Measurements from ENCODE around the gene NRIP1. TPM values are rescaled to one million over a fixed set of nuclear protein-coding genes. Genes with fewer than 3 reads are reported as not detected.

The NRIP1 gene
- polyA plus RNA-seq, 1 donor (not counting 4 experiments of a cell fraction or from before 2014, with no cell fraction given), result 25.5 TPM

DNA sequence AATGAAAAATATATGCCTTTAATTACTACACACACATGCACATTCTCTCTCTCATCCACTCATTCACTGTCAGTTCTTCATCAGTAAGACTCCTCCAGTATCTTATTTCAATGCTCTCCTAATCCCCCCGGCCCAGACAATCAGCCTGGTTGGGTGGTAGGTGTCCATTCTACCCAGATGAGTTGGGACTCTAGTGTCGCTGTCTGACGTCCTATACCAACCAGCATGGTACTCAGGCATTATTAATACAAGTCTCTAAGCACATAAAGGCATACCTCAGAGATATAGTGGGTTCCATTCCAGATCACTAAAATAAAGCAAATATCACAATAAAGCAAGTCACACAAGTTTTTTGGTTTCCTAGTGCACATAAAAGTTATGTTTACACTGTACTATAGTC lies 19.8 kb downstream of the NRIP1 start:
- no peak for TF ChIP-seq EZH2 (IDR thresholded peaks at IDR 0.05; ENCODE audit: low read length)
- TF ChIP-seq, protein P1, sequence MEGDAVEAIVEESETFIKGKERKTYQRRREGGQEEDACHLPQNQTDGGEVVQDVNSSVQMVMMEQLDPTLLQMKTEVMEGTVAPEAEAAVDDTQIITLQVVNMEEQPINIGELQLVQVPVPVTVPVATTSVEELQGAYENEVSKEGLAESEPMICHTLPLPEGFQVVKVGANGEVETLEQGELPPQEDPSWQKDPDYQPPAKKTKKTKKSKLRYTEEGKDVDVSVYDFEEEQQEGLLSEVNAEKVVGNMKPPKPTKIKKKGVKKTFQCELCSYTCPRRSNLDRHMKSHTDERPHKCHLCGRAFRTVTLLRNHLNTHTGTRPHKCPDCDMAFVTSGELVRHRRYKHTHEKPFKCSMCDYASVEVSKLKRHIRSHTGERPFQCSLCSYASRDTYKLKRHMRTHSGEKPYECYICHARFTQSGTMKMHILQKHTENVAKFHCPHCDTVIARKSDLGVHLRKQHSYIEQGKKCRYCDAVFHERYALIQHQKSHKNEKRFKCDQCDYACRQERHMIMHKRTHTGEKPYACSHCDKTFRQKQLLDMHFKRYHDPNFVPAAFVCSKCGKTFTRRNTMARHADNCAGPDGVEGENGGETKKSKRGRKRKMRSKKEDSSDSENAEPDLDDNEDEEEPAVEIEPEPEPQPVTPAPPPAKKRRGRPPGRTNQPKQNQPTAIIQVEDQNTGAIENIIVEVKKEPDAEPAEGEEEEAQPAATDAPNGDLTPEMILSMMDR (optimal IDR thresholded peaks at IDR 0.05 in 1 of 3, IDR thresholded peaks at IDR 0.05 in 1 of 3, conservative IDR thresholded peaks at IDR 0.05 in 1 of 3; ENCODE audit: extremely low read depth in 1 of 3, insufficient read depth in 2 of 3, low read length in 3 of 3), result no peak
- Histone ChIP-seq H3K9ac (ENCODE audit: control insufficient read depth, extremely low read depth, insufficient read depth, low read length) (no peak overlapping the region), H3K4me3 (ENCODE audit: control insufficient read depth in 2 of 3, extremely low read depth in 1 of 3, insufficient read depth in 2 of 3, low read depth in 1 of 3, low read length in 3 of 3) (no peak overlapping the region), H3K9me3 (ENCODE audit: control insufficient read depth, low read depth, low read length) (no peaks in the 10 kb centered on the region), H3K27me3 (ENCODE audit: control insufficient read depth, extremely low read depth, insufficient read depth, low read length) (no peaks in the 10 kb centered on the region), H3K4me1 (ENCODE audit: control insufficient read depth, extremely low read depth, insufficient read depth, low read length) (no peaks in the 10 kb centered on the region), H3K27ac (ENCODE audit: control insufficient read depth, insufficient read depth, low read length) (no peak overlapping the region), H3K9me1 (ENCODE audit: control insufficient read depth, extremely low read depth, insufficient read depth, low read length) (no peaks in the 10 kb centered on the region), H3K4me2 (ENCODE audit: control insufficient read depth, extremely low read depth, insufficient read depth, low read depth, low read length) (no peak overlapping the region), H2AFZ (ENCODE audit: control insufficient read depth, low read length) (no peak overlapping the region), H3K79me2 (ENCODE audit: control insufficient read depth, insufficient read depth, low read length) (peaks cover 93% of the 10 kb centered on the region), H4K20me1 (ENCODE audit: control insufficient read depth, extremely low read depth, insufficient read depth, low read length) (peaks cover 9% of the 10 kb centered on the region), H3K36me3 (ENCODE audit: control insufficient read depth in 2 of 2, extremely low read depth in 1 of 2, insufficient read depth in 2 of 2, low read length in 2 of 2) (peaks cover 4 to 7% of the 10 kb centered on the region in 2 experiments)
- no peak for FAIRE-seq
- dilution Hi-C loops (cut with MboI; ENCODE audit: extremely low pct_ligation_motif_present, low sequenced_read_pairs), result no loop called here
- no peak for DNase-seq (ENCODE audit: low read depth, low spot score)

DNA sequence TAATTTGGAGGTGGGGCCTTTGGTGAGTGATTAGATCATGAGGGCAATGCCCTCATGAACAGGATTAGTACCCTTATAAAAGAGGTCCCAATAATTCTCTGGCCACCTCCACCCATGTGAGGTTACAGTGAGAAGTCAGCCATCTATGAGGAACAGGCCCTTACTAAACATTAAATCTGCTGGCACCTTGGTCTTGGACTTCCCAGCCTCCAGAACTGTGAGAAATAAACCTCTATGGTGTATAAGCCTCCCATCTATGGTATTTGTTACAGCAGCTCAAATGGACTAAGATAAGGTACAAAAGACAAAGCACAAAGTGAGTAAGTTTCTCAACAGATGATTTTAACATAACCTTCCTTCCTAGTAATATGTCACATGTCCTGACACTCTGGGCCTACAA lies 22.3 kb downstream of the NRIP1 start:
- FAIRE-seq (no peak), DNase-seq (ENCODE audit: low read depth, low spot score) (no peak)

More for the DNA sequence above, 22.3 kb downstream of the NRIP1 start:
- Histone ChIP-seq H4K20me1 (ENCODE audit: control insufficient read depth, extremely low read depth, insufficient read depth, low read length) (peaks cover 9% of the 10 kb centered on the region), H3K4me1 (ENCODE audit: control insufficient read depth, extremely low read depth, insufficient read depth, low read length) (no peaks in the 10 kb centered on the region), H3K4me3 (ENCODE audit: control insufficient read depth in 2 of 3, extremely low read depth in 1 of 3, insufficient read depth in 2 of 3, low read depth in 1 of 3, low read length in 3 of 3) (no peak overlapping the region), H2AFZ (ENCODE audit: control insufficient read depth, low read length) (no peak overlapping the region), H3K27ac (ENCODE audit: control insufficient read depth, insufficient read depth, low read length) (no peak overlapping the region), H3K79me2 (ENCODE audit: control insufficient read depth, insufficient read depth, low read length) (peaks cover 92% of the 10 kb centered on the region), H3K9me1 (ENCODE audit: control insufficient read depth, extremely low read depth, insufficient read depth, low read length) (no peaks in the 10 kb centered on the region), H3K4me2 (ENCODE audit: control insufficient read depth, extremely low read depth, insufficient read depth, low read depth, low read length) (no peak overlapping the region), H3K36me3 (ENCODE audit: control insufficient read depth in 2 of 2, extremely low read depth in 1 of 2, insufficient read depth in 2 of 2, low read length in 2 of 2) (peaks cover 4 to 7% of the 10 kb centered on the region in 2 experiments), H3K27me3 (ENCODE audit: control insufficient read depth, extremely low read depth, insufficient read depth, low read length) (no peaks in the 10 kb centered on the region), H3K9ac (ENCODE audit: control insufficient read depth, extremely low read depth, insufficient read depth, low read length) (no peak overlapping the region), H3K9me3 (ENCODE audit: control insufficient read depth, low read depth, low read length) (no peaks in the 10 kb centered on the region)
- no peak for TF ChIP-seq EZH2 (IDR thresholded peaks at IDR 0.05; ENCODE audit: low read length)
- TF ChIP-seq, protein P1 (optimal IDR thresholded peaks at IDR 0.05 in 1 of 3, IDR thresholded peaks at IDR 0.05 in 1 of 3, conservative IDR thresholded peaks at IDR 0.05 in 1 of 3; ENCODE audit: extremely low read depth in 1 of 3, insufficient read depth in 2 of 3, low read length in 3 of 3), result no peak
- dilution Hi-C loops (cut with MboI; ENCODE audit: extremely low pct_ligation_motif_present, low sequenced_read_pairs), result no loop called here
